Esophagus muscularis mucosa (tissue), 4 donors: Measurements from ENCODE around the gene GLYAT. TPM values are rescaled to one million over a fixed set of nuclear protein-coding genes. Genes with fewer than 3 reads are reported as not detected.
"Not testable (repeated sequence)": the region's sequence is repeated elsewhere in the genome, so short reads cannot be mapped to it uniquely, and the experiment has no call there.

Experiments
- DNase-seq: peaks from one replicate; pipeline ENCODE4 v3.0.0-alpha.2; 2017; ENCODE audit errors: extremely low spot score
- H3K27ac ChIP-seq, 4 donors: fragments of 200-600 bp; sonication (generic); replicated peaks in 1 of 4; 1 replicate in 3 of 4; 2 replicates in 1 of 4; pipeline ENCODE4 v1.5.1; 2016 to 2019; ENCODE audit warnings: mild to moderate bottlenecking in 1 of 4
- H3K27me3 ChIP-seq, 4 donors: fragments of 200-600 bp; sonication (generic); one replicate each; pipeline versions ENCODE4 v1.5.1 to v1.6.0; 2016 to 2019
- H3K36me3 ChIP-seq, 4 donors: fragments of 200-600 bp; sonication (generic); one replicate each; pipeline ENCODE4 v1.5.1; 2016 to 2019
- H3K4me1 ChIP-seq, 4 donors: fragments of 200-600 bp; sonication (generic); one replicate each; pipeline ENCODE4 v1.5.1; 2016 to 2019
- H3K4me3 ChIP-seq, 4 donors: fragments of 200-600 bp; sonication (generic); 1 replicate in 2 of 4; 2 replicates in 2 of 4; pipeline ENCODE4 v1.5.1; 2016 to 2019; ENCODE audit warnings: mild to moderate bottlenecking in 4 of 4, moderate library complexity in 1 of 4
- H3K9me3 ChIP-seq, 4 donors: fragments of 200-600 bp; sonication (generic); 1 replicate in 3 of 4; 2 replicates in 1 of 4; pipeline ENCODE4 v1.5.1; 2016 to 2019
- CTCF ChIP-seq, 3 experiments: fragments of 200-600 bp in 2 of 3; fragments of 450-650 bp in 1 of 3; sonication (generic) in 2 of 3; IDR thresholded peaks; one replicate each; pipeline ENCODE4 v1.5.1; 2017 to 2019; ENCODE audit warnings: antibody characterized with exemption in 3 of 3, mild to moderate bottlenecking in 2 of 3, moderate library complexity in 1 of 3
- EP300 ChIP-seq: sonication (generic); formaldehyde crosslinking; IDR thresholded peaks from one replicate; pipeline ENCODE4 v1.6.1; 2017; ENCODE audit warnings: antibody characterized with exemption
- POLR2A ChIP-seq: fragments of 450-650 bp; IDR thresholded peaks from one replicate; pipeline ENCODE4 v1.6.1; 2017; ENCODE audit warnings: antibody characterized with exemption, moderate library complexity, mild to moderate bottlenecking, low read depth
- POLR2AphosphoS5 ChIP-seq, 2 donors: sonication (generic); formaldehyde crosslinking; IDR thresholded peaks; one replicate each; pipeline ENCODE4 v1.6.1; 2017; ENCODE audit warnings: antibody characterized with exemption in 2 of 2
- WGBS: methylation state at CpG from one replicate; pipeline ENCODE4 v1.1.5; 2018; 5-methylcytosine and 5-hydroxymethylcytosine counted together
- intact Hi-C: fragments of 100-400 bp; cut with DNase I; formaldehyde crosslinking; loops from one replicate; pipeline ENCODE4 v1.15.1; 2023
- total RNA-seq, 4 donors: library from RNA; depleted of rRNA; stranded (reverse); fragments of >200 nt; gene quantifications; one replicate each; pipeline versions ENCODE4 v1.1.0 to v1.2.1, GENCODE V29; 2016

Gene GLYAT
- total RNA-seq, 4 donors from 2014 or later = not detected

- intact Hi-C loops = no loop called here
- no peaks in the 10 kb centered on the region for H3K9me3 ChIP-seq
- no peak for DNase-seq
- WGBS = 72% methylated on average over 5 of the region's 5 CpGs
- H3K27ac ChIP-seq = no peak overlapping the region
- H3K36me3 ChIP-seq = no peaks in the 10 kb centered on the region
- H3K4me1 ChIP-seq = no peaks in the 10 kb centered on the region
- no peak overlapping the region for H3K4me3 ChIP-seq
- no peak for TF ChIP-seq POLR2AphosphoS5 (IDR thresholded peaks at IDR 0.05)
- TF ChIP-seq CTCF (IDR thresholded peaks at IDR 0.05) = no peak
- TF ChIP-seq POLR2A = no peak
- no peak for TF ChIP-seq EP300
- no peaks in the 10 kb centered on the region for H3K27me3 ChIP-seq
These were observed 40.1 kb downstream of the GLYAT start for GRCh38 chr11:58691675-58692074.

GRCh38 chr11:58688789-58689503 is 42.8 kb downstream of the GLYAT start:
- intact Hi-C loops = no loop called here
- no peaks in the 10 kb centered on the region for H3K9me3 ChIP-seq
- DNase-seq = no peak
- 64% methylated on average over 4 of the region's 4 CpGs for WGBS
- H3K36me3 ChIP-seq = no peaks in the 10 kb centered on the region
- H3K27me3 ChIP-seq = no peaks in the 10 kb centered on the region
- H3K4me3 ChIP-seq = no peak overlapping the region
- H3K27ac ChIP-seq = no peak overlapping the region
- no peaks in the 10 kb centered on the region for H3K4me1 ChIP-seq
- no peak for TF ChIP-seq CTCF (IDR thresholded peaks at IDR 0.05)
- no peak for TF ChIP-seq POLR2AphosphoS5 (IDR thresholded peaks at IDR 0.05)
- no peak for TF ChIP-seq POLR2A
- no peak for TF ChIP-seq EP300

GRCh38 chr11:58685973-58686722 is 45.6 kb downstream of the GLYAT start:
- no peaks in the 10 kb centered on the region for H3K4me1 ChIP-seq
- no peak for DNase-seq
- H3K36me3 ChIP-seq = no peaks in the 10 kb centered on the region
- TF ChIP-seq EP300 = no peak
- TF ChIP-seq POLR2AphosphoS5 (IDR thresholded peaks at IDR 0.05) = no peak
- no peak for TF ChIP-seq CTCF (IDR thresholded peaks at IDR 0.05)
- TF ChIP-seq POLR2A = no peak
- peaks cover 0 to 7% (median 3%) of the 10 kb centered on the region in 4 donors for H3K9me3 ChIP-seq
- no peak overlapping the region for H3K4me3 ChIP-seq
- WGBS = 80% methylated on average over 9 of the region's 9 CpGs
- H3K27me3 ChIP-seq = no peaks in the 10 kb centered on the region
- intact Hi-C loops = no loop called here
- H3K27ac ChIP-seq = no peak overlapping the region

GRCh38 chr11:58682660-58683059 is 49.1 kb downstream of the GLYAT start:
- H3K4me1 ChIP-seq, DNase-seq, H3K27ac ChIP-seq, H3K9me3 ChIP-seq, H3K36me3 ChIP-seq, H3K27me3 ChIP-seq, H3K4me3 ChIP-seq, intact Hi-C loops: not testable (repeated sequence)
- 69% methylated on average over 3 of the region's 3 CpGs for WGBS

GRCh38 chr11:58677536-58677935 is 54.2 kb downstream of the GLYAT start:
- not testable (repeated sequence) for H3K4me3 ChIP-seq, H3K4me1 ChIP-seq, H3K36me3 ChIP-seq, H3K9me3 ChIP-seq, DNase-seq, H3K27ac ChIP-seq
- WGBS = 73% methylated on average over 1 of the region's 1 CpG
- intact Hi-C loops = loop anchor here (10.0 kb wide), 1 partner anchor 113 kb away; no protein-coding TSS in a partner anchor
- peaks cover 0 to 24% (median 0%) of the 10 kb centered on the region in 4 donors for H3K27me3 ChIP-seq
